Hematopoietic multipotent progenitor cell treated with erythropoietin and hydrocortisone succinate and interleukin-3 and kit ligand, for 8 days (in vitro differentiated cells): ENCODE results near the gene ARL6IP4.
A peak's percentile ranks its signal among the peaks of the same experiment; 100 is the strongest.
"Not testable (repeated sequence)": the region's sequence is repeated elsewhere in the genome, so short reads cannot be mapped to it uniquely, and the experiment has no call there.

ENCODE experiments used
- DNase-seq: peaks from one replicate; pipeline ENCODE4 v3.0.0-alpha.2; 2015

The ARL6IP4 gene

DNA sequence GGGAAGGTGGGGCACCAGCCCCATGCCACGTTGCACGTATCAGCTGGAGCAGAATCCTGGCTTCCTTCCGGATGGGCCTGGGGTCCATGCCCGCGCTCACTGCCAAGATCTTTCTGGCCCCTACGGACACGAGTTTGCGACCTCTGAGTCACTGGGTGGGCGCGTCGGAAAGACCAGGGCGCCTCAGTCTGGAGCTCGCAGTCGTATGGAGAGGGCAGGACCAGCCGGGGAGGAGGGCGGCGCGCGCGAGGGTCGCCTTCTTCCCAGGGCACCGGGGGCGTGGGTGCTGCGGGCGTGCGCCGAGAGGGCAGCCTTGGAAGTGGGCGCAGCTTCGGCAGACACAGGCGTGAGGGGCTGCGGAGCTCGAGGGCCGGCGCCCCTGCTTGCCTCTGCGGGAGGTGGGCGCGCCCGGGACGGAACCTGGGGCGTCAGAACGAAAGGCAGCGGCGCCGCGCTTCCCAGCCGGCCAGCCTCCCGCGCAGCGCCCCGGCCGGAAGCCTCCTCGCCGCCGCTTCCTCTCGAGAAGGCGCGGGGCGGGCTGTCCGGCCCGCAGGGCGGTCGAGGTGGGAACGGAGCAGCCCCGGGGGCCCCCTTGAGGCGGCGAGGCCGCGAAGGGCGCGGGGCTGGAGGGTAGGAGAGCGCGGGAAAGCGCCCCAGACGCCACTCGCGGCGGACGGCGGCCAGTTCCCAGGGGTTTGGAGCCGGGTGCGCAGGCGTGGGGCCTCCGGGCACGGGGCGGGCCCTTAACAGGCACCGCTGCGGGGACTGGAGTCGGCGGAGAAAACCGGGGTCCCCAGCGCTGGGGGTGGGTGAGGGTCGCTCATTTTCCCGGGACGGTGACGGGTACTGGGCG, at the start of gene ARL6IP4:
Gene ARL6IP4, plus strand, starts transcription at position 499 of the 853 bp plus-strand sequence. CDS start 459 bp downstream, outside the sequence.
- peak; percentile 63 for DNase-seq

DNA sequence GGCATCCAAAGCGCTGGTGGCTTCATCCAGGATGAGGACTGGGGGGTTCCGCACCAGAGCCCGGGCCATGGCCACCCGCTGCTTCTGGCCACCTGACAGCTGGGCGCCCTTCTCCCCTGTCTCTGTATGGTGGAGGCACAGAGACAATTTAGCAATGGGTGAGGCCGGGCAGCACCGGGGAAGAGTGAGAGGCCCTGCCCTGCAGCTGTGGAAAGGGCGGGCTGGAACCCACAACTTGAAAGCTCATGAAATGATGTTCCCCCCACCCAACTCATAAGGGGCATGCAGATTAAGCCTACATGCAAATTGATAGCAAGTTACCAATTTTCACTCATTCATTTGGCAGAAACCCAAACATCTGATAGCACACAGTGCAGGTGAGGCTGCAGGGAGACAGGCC, 48.3 kb upstream of the ARL6IP4 start:
- DNase-seq: no peak

DNA sequence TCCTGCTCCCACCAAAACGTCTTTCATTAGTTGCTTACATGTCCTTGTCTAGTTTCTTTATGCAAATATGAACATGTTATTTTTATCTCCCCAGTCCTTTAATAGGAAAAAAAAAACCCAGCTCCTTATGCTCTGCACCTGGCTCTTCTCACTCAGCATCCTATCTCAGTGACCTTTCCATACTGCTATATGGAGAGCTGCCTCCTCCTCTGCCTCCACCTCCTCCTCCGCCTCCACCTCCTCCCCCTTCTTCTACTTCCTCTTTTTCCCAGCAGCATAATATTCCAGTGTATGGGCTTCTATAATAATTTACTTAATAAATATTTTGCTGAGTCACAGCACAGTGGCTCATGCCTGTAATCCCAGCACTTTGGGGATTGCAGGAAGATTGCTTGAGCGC, 45.8 kb upstream of the ARL6IP4 start:
- DNase-seq: no peak

DNA sequence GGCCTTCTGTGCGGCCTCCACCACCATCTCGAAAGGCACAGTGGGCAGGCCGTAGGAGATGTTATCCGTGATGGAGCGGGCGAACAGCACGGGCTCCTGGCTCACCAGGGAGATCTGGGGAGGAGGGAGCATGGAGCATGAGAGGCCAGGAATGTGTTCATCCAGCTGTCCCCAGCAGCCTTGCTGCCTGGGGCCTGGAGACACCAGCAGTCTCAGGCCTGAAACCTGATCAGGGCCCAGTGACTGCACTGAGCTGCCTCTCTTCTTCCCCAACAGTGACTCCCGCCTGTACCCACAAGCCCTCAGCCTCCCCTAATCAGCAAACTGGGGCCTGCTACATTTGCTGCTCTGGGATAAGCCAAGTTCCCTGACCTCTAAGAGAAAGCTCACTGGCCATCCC, 45.2 kb upstream of the ARL6IP4 start:
- DNase-seq: no peak

DNA sequence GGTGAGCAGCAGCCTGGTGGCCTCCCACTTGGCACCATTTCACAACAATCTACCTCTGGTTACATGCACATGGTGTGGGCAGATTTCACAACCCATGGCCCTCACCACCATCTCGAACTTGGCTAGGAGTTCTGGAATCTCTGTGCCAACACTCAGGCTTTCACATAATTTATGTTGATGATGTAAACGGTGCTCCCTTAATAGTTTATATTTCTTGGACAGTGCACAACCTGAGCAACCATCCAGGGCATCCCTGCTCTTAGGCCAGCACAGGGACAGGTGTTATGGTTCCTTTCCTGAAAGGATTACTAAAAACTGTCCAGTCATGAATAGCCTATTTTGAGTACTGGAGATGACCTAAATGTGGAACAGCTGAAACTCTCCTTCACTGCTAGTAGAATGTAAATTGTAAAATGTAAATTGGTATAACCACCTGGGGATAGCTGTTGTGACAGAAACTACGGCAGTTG, 42.8 kb upstream of the ARL6IP4 start:
- DNase-seq: no peak

DNA sequence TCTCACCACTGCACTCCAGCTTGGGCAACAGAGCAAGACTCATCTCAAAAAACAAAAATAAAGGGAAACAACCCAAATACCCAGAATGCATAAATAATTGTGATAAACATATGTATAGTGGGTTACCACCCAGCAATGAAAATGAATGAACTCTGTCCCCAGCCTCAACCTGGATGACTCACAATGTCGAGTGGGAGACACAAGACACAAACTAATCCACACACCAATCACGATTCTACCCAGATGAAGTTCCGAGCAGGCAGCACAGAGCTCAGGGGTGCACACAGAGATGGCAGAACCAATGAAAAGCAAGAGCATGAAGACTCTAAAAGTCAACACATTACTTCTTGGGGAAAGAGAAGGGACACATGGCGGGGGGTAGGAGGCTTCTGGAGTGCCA, 41.4 kb upstream of the ARL6IP4 start:
- no peak for DNase-seq

DNA sequence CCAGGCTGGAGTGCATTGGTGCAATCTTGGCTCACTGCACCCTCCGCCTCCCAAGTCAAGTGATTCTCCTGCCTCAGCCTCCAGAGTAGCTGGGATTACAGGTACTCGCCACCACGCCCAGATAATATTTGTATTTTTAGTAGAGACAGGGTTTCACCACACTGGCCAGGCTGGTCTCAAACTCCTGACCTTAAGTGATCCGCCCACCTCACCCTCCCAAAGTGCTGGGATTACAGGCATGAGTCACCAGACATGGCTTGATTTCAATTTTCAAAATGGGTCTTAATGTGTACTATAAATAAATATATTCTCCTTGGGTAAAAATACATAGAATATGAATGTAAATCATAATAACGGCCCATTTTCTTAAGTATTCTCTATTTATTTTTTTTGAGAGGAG, 39.1 kb upstream of the ARL6IP4 start:
- not testable (repeated sequence) for DNase-seq

DNA sequence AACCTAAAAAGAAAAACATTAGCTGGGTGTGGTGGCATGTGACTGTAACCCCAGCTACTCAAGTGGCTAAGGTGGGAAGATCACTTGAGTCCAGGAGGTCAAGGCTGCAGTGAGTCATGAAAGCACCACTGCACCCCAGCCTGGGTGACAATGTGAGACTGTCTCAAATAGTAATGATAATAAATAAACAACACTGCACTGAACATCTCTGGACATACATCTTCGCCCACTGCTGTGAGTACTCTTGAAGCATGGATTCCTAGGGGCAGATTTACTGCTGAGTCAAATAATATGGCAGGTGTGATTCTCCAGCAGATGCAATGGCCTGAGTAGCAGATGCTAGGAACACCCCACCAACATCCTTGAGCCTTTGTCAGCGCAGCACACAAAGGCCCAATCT, 37.8 kb upstream of the ARL6IP4 start:
- peak; percentile 20 for DNase-seq

DNA sequence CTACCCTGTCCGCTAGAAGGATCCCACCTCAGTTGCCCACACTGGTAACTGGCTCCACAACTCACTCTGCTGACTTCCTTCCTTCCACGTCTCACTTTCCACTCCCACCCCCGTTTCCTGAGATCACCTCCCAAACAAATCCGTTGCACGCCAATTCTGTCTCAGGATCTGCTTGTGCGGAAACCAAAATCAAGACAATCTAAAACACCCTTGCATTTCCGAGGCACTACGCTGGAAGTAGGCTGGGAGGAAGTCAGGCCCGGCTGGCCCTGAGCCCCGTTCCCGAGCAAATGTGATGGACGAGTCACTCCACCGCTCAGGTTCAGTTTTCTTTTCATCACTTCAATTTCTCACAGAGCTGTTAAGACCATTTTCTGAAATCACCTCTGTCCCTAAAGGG, 37.3 kb upstream of the ARL6IP4 start:
- DNase-seq: no peak

DNA sequence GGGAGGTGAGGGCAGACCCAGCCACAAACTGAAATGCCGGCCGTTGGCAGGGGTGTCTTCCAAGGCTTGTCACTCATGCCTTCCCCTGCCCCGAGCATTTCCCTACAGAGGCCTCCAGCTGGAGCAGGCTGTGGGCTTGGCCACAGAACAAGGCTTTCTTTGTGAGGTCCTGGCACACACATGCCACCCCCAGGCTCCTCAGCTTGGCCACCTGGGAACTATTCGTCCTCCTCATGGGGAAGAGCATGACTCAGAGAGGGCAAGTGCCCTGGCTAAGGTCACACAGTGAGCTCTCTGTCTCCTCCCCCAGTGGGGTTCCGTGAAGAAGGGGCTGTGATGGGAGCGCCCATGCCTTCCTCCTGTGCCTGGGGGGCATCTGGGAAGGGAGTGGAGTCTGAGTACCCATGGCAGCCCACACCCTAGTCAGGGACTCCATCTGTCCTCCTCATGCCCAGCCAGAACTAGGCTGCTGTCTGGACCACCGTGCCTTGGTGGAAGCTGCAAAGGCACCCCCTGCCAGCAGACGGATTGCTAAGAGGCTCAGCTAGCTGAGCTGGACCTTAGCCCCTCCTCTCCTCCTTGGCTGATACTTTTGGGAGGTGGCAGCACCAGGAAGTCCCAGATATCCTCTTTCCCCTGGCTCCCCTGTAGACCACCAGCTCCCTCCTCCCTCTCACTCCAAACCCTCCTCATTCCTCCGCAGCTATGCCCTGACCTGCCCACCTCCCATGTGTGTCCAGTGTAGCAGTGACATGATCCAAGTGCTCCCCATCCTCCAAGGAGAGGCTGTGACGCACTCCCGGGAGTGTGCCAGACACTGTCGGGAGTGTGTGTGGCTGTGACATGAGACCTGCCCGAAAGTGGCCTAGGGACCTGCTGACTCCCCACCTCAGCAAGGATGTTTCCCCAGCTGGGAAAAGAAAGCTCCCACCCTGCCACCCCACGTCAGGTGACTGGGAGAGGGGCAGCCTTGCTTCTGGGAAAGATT, 35.6 kb upstream of the ARL6IP4 start:
- DNase-seq: no peak

DNA sequence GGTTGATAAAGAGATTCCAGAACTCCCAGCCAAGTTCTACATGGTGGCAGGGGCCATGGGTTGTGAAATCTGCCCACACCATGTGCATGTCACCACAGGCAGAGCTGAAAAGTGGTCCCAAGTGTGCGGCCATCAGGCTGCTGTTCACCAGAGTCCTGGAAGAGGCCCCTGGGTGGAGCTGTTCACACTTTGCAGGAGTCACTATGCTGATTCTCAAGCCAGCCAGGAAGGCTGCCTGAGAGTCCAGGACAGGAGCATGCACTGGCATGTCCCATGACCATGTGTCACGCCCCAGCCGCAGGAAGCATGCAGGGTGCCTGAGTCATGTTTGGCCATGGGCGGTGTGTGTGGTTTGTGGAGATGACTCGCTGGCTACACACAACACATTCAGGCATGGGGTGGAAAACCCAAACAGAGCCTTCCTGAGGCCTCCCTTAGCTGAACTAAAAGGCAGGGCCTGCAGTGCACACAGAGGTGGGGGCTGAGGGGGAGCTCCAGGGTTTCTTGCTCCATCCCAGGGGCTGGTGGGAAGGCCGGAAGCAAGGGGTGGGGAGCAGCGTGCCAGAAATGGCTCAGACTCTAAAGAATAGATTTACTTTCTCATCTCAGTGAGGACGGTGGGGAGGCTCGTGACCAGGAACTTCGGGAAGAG, 33.7 kb upstream of the ARL6IP4 start:
- peak; percentile 95 for DNase-seq

DNA sequence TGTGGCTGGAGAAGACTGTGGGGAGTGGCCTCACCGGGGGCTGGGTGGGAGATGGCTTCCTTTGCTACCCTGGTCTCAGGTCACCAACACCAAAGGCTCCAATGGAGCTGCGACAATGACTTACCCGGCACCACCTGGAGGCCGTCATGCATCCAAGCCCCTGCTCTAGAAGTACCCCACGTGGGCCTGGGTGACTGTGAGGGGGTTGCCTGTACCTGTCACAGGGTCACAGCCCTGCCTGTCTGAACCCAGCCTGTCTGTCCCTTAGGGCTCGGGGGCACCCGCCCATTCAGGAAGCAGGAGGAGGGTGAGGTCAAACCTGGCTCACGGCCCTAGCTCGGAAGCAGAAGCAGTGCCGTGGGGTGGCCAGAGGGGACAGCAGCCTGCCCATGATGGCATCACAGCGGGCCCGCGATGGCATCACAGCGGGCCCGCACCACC, 33.1 kb upstream of the ARL6IP4 start:
- DNase-seq: peak; percentile 49

DNA sequence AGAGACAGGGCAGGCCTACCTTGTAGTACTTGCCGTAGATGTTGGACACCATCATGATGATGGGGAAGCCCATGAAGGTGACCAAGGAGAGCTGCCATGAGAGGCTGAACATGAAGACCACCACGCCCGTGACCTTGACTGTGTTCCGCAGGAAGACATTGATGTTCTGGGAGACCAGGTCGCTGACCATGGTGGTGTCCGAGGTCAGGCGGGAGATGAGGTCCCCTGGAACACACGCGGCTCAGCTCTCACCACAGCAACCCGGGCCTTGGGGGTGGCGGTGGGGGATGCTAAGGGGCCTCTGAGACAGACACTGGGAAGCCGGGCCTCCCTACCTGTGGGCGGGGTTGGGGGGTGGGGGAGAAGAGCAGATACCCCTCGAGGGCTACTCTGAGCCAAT, 31.9 kb upstream of the ARL6IP4 start:
- DNase-seq: no peak

DNA sequence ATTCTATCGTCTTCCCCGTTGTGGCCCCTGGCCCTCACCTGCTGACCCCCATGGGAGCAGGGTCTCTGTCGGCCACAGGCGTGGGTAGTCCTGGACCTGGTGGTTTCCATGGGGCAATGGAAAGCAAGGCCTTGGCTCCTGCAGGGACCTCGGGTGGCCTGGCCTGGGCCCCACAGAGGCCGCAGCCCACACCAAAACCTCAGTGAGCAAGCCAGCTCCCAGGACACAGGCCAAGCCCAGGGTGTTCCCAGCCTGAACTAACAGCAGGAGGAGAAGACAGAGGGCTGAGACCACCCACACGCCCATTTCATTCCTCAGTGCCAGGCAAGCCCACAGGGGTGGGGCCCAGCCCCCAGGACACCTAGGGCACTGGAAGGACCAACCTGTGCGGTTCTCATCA, 31.1 kb upstream of the ARL6IP4 start:
- DNase-seq: no peak

DNA sequence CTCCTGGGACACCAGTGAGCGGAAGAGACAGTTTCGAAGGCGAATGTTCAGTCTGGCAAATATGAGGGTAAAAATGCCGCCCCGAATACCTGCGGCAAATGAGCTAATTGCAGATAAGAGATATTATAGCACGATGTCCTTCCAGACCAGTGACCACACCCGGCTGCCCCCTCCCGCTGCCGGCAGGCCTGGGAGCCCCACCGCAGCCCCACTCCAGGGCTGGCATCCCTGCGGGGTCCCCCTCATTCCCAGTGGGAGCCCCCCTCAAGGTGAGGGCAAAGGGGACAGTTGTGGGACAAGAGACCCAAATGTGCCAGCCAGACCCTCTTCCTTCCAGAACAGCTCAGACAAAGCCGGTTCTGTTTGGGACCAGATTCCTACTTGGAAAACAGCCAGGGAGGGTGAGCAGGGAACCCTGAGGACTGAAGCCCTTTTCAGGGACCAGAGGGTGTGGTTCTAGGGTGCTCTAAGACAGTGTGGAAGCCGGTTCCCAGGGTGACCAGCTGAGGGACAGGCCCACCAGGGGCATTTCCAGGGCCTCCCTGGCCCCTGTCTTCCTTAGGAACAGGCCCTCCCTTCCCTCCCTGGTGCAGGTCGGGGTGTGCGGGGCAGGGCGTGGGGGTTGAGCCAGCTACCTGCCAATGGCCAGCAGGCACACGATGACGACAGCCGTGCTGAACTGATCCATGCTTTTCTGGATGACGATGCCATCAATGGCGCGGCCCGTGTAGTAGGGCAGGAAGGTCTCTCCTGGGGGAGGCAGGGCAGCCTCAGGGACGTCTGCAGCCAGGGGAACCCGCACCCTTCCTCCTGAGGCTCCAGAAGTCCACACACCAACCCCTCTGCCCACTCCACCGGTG, 30.4 kb upstream of the ARL6IP4 start:
- no peak for DNase-seq

DNA sequence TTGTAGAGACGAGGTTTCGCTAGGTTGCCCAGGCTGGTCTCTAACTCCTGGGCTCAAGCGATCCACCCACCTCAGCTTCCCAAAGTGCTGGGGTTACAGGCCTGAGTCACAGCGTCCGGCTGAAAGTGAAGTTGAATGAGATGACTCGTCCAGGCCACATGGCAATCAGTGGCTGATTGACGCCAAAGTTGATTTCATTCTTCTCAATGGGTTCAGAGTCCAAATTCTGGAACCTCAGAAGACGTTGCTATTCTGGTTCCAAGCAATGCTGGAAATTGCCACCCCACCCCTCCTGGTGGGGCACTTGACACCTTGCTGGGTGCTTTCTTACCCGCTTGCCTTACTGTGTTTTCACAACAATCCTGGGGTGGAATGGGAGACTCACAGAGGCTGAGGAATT, 29.1 kb upstream of the ARL6IP4 start:
- no peak for DNase-seq

DNA sequence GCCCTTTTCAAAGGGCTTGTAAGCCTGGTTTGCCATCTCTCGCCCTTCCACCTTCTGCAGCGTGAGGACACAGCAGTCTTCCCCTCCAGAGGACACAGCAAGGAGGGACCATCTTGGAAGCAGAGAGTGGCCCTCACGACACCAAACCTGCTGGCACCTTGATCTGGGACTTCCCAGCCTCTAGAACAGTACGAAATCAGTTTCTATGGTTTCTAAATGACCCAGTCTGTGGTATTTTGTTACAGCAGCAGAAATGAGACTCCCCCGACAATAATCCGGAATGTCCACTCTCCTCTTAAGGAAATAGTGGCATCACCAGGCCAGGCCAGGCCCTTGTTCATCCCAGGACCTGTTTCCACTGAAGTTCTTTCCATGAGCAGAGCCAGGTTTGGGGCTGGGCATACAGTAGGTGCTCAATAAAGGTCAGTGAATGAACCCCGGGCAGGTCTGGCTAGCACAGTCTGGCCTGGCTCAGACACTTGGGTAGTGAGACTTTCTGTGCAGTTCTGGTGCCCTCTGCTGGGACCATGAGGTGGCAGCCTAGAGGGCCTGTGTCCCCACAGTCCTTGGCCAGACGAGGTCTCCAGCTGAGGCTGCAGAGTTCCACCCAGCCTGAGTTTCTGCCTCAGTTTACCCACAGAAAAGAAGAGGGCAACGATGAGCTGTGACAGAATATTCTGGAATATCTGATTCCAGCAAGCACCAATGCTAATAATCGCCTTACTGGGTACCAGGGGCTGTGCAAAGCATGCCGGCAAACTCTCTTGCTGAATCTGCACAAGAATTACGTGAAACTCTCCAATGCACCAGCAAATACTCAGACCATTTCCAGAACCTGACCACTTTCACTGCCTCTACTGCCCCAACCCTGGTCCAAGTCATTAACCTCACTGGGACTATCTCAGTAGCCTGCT, 28.2 kb upstream of the ARL6IP4 start:
- peak; percentile 81 for DNase-seq

DNA sequence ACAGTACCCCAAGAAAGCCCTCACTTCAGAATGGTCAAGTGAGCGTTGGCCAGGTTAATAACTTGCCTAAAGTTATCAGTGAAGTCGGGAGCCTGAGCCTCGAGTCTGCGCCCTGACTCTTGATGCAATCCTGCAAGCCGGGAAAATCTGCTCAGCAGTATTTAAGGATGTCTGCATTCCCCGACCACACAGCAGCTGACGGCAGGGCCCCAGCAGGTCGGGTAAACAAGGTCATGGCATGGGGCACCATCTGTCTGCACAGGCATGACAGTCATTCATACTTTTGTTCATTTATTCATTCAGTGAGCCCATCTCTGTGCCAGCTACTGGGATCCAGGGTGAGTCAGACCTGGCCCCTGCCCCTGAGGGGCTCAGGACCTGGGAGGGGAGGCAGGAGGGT, 25.3 kb upstream of the ARL6IP4 start:
- no peak for DNase-seq

DNA sequence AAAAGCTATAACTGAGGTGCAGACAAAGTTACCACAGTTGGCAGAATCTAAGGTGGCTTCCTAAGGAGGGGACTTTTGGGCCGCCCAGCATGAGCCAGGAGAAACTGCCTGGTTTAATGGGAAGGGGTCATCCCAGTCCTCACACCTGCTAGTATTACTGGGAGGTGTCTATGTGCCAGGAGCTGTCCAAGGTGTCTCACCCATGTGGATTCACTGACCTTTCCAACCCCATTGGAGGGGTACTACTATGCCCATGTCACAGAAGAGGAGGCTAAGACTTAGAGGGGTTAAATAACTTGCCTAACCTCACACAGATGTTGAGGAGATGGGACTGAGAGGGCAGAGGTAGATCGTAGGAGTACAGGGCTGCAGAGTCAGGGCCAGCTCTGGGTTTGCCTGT, 24.4 kb upstream of the ARL6IP4 start:
- no peak for DNase-seq

DNA sequence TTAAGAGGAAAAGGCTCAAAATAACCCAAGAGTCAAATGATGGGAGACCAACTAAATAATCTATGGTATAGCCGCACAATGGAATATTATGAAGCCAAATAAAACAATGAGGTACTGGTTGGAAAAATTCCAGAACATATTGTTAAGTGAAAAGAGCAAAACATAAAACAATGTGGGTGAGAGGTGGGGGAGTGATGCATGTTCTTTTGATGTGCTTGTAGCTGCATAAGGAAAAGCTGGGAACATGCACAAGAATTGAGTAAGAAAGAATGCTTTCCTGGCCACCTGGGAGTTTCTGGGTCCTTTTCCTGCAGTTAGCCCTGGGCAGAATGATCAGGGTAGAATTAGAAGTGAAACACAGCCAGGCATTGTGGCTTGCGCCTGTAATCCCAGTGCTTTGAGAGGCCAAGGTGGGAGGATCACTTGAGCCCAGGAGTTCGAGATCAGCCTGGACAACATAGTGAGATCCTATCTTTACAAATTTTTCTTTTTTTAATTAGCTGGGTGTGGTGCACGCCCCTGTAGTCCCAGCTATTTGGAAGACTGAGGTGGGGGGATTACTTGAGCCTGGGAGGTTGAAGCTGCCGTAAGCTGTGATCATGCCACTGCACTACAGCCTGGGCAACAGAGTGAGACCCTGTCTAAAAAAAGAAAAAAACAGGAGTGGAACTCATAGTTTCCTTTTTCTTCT, 22.1 kb upstream of the ARL6IP4 start:
- no peak for DNase-seq
